ENCODE results near the gene CXXC4. TPM values are rescaled to one million over a fixed set of nuclear protein-coding genes. Genes with fewer than 3 reads are reported as not detected.

CXXC4 gene
- 0.83 TPM for total RNA-seq

DNA sequence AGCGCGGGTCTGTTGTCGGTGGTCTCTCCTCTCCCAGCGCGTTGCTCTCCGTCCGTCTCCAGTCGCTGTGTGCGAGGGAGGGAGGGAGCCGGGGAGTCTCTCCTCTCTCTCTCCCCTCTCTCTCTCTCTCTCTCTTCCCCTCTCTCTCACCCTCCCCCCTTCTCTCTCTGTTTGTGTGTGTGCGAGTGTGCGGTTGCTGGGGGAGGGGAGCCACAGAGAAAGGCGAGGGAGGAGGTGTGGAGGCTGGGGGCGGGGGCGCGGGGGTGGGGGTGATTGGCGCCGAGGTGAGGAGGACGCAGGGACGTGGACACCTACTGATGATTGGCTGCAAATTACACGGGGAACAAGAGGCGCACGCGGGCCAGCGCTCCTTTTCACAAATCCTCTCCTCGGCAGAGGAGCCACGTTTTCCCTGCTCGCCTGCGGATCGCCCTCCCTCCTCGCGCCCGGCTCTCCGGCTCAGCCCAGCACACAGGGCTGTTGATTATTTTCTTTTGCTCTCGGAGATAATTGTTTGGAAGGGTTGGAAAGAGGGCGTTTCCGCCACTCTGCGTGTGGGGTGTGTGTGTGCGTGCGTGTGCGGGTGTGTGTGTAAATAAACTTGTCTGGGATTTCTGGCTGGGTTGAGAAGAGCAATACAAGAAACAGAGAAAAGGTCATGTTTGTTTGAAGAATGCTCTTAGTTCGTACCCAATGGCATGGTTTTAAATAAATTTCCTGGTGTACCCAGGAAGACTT lies at the start of gene CXXC4:
TSS of gene CXXC4 (minus strand) at position 73 of the 738 bp plus-strand sequence. CDS start 3,092 bp downstream, outside the sequence.
- DNase-seq (ENCODE audit: low spot score): peak; percentile 57

DNA sequence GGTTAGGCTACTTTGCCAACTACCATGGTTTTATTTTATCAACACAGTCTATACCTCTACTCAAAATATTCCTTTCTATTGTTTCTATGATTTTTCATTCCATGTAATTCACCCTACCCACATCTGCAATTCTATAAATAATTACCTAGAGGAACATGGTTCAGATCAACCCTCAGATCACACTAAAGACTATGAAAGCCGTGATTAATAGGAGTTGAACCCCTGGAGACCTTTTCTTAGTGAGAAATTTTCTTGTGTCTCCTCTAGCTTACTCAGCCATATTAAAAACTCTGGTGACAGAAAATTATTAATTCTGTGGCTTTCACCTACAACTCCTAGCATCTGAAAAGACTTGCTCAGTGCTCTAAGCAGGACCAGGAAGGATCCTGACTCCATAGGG lies 38.5 kb upstream of the CXXC4 start:
- DNase-seq (ENCODE audit: low spot score): no peak

DNA sequence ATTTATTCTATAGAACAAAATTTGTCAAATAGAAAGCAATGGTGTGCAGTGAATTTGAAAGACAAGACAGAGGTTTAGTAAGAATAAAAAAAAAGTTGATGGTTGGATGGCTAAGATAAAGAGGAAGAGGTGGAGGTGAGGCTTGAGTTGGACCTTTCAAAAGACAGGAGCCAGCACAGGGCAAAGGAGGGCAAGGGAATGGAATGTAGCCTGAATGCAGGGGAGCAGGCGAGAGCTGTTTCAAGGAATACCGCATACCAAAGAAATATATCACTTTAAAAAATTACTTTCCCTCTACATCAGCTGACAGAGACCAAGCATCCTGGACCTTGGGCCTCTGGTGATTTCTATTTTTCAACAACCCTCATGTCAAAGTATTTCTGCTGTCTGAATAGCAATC lies 38.0 kb upstream of the CXXC4 start:
- DNase-seq (ENCODE audit: low spot score): no peak

- DNase-seq (ENCODE audit: low spot score): no peak
Observed at GRCh38 chr4:104531390-104531789, 36.7 kb upstream of the CXXC4 start.

DNA sequence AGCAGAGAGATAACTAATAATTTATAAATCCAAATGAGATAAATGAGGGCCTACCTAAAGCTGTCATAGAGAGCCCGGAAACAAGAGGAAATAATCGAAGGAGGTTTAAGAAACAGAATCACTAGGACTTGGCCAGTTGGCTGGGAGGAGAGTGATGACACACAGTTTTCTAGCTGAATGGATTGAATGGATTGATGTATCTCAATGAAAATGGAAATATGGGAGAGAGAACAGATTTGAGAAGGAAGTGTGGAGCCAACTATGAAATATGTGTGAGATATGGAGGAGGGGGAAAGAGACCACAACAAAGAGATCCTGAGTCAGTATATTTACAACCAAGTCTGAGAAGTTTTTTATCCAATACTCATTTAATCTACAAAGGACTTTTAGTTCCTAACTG lies 35.7 kb upstream of the CXXC4 start:
- no peak for DNase-seq (ENCODE audit: low spot score)

- no peak for DNase-seq (ENCODE audit: low spot score)
Observed at GRCh38 chr4:104524591-104524990, 29.9 kb upstream of the CXXC4 start.

DNA sequence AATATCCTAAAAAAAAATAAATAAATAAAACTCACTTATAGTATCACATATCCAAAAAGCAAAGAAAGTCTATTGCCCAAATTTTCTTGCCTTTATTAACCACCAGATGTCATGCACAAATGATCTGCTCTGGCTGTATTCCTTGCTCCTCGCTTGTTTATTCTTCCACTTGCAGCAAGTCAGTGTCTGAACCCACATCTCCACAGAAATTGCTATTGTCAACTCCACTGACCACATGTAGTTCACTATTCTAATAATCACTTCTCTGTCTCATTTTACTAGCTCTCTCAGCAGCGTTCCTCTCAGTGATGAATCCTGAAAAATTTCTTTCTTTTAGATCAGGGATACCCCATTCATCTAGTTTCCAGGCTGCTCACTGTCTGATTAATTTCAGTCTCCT lies 29.3 kb upstream of the CXXC4 start:
- no peak for DNase-seq (ENCODE audit: low spot score)

- no peak for DNase-seq (ENCODE audit: low spot score)
Observed at GRCh38 chr4:104519588-104519987, 24.9 kb upstream of the CXXC4 start.

GRCh38 chr4:104516884-104517283 lies 22.2 kb upstream of the CXXC4 start:
- no peak for DNase-seq (ENCODE audit: low spot score)

- no peak for DNase-seq (ENCODE audit: low spot score)
Observed at GRCh38 chr4:104508224-104508623, 13.5 kb upstream of the CXXC4 start.

- no peak for DNase-seq (ENCODE audit: low spot score)
Observed at GRCh38 chr4:104507112-104507511, 12.4 kb upstream of the CXXC4 start.

- DNase-seq (ENCODE audit: low spot score): no peak
Observed at GRCh38 chr4:104504536-104504935, 9.8 kb upstream of the CXXC4 start.

DNA sequence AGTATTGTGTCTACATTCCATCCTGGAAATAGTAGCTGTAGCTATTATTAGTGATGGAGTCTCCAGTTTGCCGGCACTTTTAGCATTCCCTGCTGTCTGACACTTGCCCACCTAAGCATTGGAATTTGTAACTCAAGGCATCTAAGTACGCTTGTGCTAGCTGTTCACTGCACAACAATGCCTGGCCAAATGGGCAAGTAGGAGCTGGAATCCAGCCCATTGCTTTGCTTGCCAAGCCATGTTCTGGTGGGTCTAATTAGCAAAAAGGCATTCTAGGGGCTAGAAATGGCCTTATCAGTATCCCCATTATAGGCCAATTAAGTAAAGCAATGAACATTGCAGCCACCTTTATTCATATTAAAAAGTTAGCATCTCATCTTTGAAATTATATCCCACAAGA lies 7.8 kb upstream of the CXXC4 start:
- DNase-seq (ENCODE audit: low spot score): no peak

- DNase-seq (ENCODE audit: low spot score): no peak
Observed at GRCh38 chr4:104501290-104501689, 6.6 kb upstream of the CXXC4 start.

- no peak for DNase-seq (ENCODE audit: low spot score)
Observed at GRCh38 chr4:104500442-104500841, 5.7 kb upstream of the CXXC4 start.

- DNase-seq (ENCODE audit: low spot score): no peak
Observed at GRCh38 chr4:104494185-104494584, 509 bp downstream of the CXXC4 start.

- DNase-seq (ENCODE audit: low spot score): no peak
Observed at GRCh38 chr4:104493081-104493831, 1.4 kb downstream of the CXXC4 start.

DNA sequence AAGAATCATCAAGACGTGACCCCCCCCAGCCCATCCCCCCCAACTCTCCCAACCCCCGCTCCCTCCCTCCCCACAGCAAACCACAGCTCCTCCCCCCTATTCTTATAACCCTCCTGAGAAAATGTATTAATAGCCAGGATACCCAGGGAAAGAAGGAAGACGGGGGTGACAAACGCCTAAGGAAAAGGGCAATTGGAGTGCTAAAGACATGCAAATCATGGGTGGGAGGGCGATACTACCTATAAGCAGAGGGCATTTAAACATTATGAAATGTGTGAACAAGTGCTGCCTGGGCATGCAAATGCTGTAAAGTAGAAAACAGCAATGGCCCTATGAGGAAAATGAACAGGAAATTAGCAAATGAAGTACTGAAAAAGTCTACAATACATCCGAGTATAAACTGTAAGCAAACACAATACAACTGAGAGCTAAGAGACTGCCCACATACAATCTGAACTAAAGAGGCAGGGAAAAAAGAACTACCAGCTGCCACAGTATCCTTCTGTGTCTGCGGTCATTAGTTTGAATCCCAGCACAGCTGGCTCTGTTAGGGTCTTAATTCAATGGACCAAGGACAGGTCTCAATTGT lies 2.4 kb downstream of the CXXC4 start:
- DNase-seq (ENCODE audit: low spot score): no peak

GRCh38 chr4:104491481-104492182 lies 3.1 kb downstream of the CXXC4 start:
- DNase-seq (ENCODE audit: low spot score): no peak

GRCh38 chr4:104490770-104491480 lies 3.8 kb downstream of the CXXC4 start:
- peak; percentile 51 for DNase-seq (ENCODE audit: low spot score)

GRCh38 chr4:104490096-104490769 lies 4.5 kb downstream of the CXXC4 start:
- no peak for DNase-seq (ENCODE audit: low spot score)

Data from mucosa of gallbladder (tissue), 1 donor.